HL-60 (cell line): Measurements from ENCODE around the gene DTX4.

Source experiments
- DNase-seq, 2 experiments: peaks; one replicate each; pipeline ENCODE4 v3.0.0-alpha.2; 2010 to 2020; ENCODE audit warnings: low read depth in 1 of 2, low spot score in 1 of 2
- H3K27ac ChIP-seq: fragments of 250-450 bp; sonication (Bioruptor Pico); replicated peaks from 2 replicates; pipeline ENCODE4 v1.5.1; 2020; ENCODE audit warnings: mild to moderate bottlenecking, moderate library complexity
- H3K27me3 ChIP-seq: fragments of 250-450 bp; sonication (Bioruptor Pico); 2 replicates; pipeline ENCODE4 v1.5.1; 2021; ENCODE audit warnings: mild to moderate bottlenecking, moderate library complexity; ENCODE audit not compliant: insufficient read depth, poor library complexity, severe bottlenecking
- H3K4me3 ChIP-seq: replicated peaks from 2 replicates; pipeline ENCODE4 v1.5.1; 2011; ENCODE audit warnings: mild to moderate bottlenecking, control low read depth, low read length; ENCODE audit not compliant: insufficient read depth
- GABPA ChIP-seq: IDR thresholded peaks from 2 replicates; pipeline ENCODE4 v1.6.1; 2012; ENCODE audit warnings: low read depth
- POLR2AphosphoS5 ChIP-seq: IDR thresholded peaks from 2 replicates; pipeline ENCODE4 v1.6.1; 2012; ENCODE audit warnings: low read depth
- REST ChIP-seq: IDR thresholded peaks from 2 replicates; pipeline ENCODE4 v1.6.1; 2012; ENCODE audit warnings: low read depth; ENCODE audit not compliant: insufficient replicate concordance
- SPI1 ChIP-seq: IDR thresholded peaks from 2 replicates; pipeline ENCODE4 v1.6.1; 2012; ENCODE audit warnings: low read depth, mild to moderate bottlenecking, borderline replicate concordance
- TF ChIP-seq, protein P1 (sequence below): IDR thresholded peaks from one replicate; pipeline ENCODE4 v1.5.1; 2011; ENCODE audit warnings: low read length, control low read depth, inconsistent platforms; ENCODE audit not compliant: insufficient read depth

The DTX4 gene

DNA sequence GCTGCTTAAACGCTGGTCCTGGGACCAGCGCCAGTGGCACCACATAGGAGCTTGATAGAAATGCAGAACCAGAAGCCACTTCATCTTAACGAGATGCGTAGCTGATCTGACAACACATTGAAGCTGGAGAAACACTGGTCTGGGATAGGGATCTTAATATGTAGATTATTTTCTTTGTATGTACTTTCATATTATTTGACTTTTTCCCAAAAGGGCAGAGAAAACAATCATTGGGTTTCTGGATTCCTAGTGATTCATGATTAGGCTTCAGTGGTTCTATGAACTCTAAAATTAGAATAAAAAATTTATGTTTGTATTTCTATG, 28.5 kb downstream of the DTX4 start:
- Histone ChIP-seq H3K27me3 (no peaks in the 10 kb centered on the region), H3K4me3 (no peak overlapping the region), H3K27ac (no peak overlapping the region)
- TF ChIP-seq POLR2AphosphoS5 (no peak), GABPA (no peak), REST (no peak), SPI1 (no peak)
- TF ChIP-seq, protein P1, sequence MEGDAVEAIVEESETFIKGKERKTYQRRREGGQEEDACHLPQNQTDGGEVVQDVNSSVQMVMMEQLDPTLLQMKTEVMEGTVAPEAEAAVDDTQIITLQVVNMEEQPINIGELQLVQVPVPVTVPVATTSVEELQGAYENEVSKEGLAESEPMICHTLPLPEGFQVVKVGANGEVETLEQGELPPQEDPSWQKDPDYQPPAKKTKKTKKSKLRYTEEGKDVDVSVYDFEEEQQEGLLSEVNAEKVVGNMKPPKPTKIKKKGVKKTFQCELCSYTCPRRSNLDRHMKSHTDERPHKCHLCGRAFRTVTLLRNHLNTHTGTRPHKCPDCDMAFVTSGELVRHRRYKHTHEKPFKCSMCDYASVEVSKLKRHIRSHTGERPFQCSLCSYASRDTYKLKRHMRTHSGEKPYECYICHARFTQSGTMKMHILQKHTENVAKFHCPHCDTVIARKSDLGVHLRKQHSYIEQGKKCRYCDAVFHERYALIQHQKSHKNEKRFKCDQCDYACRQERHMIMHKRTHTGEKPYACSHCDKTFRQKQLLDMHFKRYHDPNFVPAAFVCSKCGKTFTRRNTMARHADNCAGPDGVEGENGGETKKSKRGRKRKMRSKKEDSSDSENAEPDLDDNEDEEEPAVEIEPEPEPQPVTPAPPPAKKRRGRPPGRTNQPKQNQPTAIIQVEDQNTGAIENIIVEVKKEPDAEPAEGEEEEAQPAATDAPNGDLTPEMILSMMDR, result no peak
- no peak for DNase-seq

GRCh38 chr11:59201353-59201752, 29.4 kb downstream of the DTX4 start:
- Histone ChIP-seq H3K4me3 (no peak overlapping the region), H3K27ac (no peak overlapping the region), H3K27me3 (no peaks in the 10 kb centered on the region)
- no peak for DNase-seq
- TF ChIP-seq POLR2AphosphoS5 (no peak), GABPA (no peak), REST (no peak), SPI1 (no peak)
- TF ChIP-seq, protein P1, result no peak

- no peak overlapping the region for H3K4me3 ChIP-seq
- no peaks in the 10 kb centered on the region for H3K27me3 ChIP-seq
- H3K27ac ChIP-seq, result no peak overlapping the region
- TF ChIP-seq REST (no peak), POLR2AphosphoS5 (no peak), SPI1 (no peak), GABPA (no peak)
- TF ChIP-seq, protein P1, result no peak
- no peak for DNase-seq
Measured at GRCh38 chr11:59204746-59205145, 32.8 kb downstream of the DTX4 start.
